ENCODE measurements around the gene FOXJ1.

The FOXJ1 gene

DNA sequence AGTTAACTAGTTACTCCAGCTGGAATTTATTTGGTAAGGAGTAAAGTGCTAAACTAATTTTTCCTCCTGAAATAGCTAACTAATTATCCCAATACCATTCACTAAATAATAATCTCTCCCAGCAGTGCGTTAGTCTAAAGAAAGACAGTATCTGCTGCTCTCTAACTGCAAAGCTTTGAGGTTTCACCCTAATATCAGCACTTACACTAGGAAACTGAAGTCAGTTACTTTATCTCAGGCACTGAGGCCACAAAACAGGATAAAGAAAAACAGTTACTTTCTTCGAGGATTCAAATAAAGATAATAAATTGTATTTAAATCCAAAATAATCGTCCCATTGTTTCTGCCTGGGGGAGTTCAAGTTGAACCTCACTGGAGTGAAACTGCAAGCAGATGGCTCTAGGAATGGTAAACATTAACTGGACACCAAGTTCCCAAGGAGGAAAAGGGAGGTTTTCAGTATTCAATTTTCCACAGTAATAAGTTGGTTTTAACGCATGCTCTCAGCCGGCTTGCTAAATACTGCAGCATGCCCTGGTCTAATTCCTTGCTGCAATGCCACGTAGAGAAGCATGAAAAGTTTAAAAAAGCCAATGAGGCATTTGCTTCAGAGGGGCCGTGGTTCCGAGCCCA lies 20.0 kb upstream of the FOXJ1 start:
- no peak for ATAC-seq

DNA sequence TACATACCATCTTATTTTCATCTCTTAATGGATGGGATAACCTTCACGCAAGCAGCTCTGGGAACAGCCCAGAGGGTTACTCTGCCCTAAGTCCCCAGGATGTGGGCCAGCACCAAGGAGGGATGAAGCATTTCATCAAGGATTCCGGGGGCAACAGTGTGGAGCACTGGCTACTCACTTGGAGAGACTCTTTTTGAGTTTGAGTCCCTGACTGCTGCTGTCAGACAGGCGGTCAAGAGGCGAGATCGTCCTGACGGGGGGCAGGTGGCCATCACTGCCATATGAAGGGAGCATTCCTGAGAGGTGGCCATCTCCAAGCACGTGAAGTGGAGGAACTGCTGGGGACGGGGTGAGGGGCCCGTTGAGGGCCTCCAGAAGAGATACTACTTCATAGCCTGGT lies 18.1 kb upstream of the FOXJ1 start:
- no peak for ATAC-seq

DNA sequence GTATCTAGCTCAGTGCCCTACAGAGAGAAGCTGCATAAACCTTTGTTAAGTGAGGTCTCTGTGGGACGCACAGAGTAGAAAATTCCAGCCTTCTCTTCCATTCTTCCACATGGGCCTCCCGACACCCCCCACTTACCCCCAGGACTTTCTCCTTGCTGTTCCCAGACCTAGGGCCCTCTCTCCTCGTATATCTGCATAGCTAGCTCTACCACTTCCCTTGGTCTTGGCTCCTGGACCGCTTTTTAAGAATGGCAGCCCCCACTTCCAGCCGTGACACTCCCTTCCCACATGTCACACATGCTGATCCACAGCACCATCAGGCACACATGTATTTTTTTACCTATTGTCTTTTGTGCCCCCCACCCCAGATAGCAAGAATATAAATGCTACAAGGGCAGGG lies 16.7 kb upstream of the FOXJ1 start:
- no peak for ATAC-seq

DNA sequence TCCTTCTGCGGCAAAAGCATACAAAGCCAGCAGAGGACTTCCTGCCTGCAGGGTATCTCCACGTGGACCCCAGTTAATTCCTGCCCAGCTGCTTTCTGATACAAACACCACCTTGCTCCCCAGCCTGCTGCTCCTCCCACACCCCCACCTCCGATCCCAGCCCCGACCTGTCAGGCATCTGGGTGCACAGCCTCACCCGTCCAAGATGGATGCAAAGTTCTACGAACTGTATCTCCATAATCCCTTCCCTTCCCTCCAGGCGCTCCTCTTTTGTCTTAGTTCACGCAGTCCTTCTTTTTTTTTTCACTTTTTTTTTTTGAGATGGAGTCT lies 15.6 kb upstream of the FOXJ1 start:
- no peak for ATAC-seq

DNA sequence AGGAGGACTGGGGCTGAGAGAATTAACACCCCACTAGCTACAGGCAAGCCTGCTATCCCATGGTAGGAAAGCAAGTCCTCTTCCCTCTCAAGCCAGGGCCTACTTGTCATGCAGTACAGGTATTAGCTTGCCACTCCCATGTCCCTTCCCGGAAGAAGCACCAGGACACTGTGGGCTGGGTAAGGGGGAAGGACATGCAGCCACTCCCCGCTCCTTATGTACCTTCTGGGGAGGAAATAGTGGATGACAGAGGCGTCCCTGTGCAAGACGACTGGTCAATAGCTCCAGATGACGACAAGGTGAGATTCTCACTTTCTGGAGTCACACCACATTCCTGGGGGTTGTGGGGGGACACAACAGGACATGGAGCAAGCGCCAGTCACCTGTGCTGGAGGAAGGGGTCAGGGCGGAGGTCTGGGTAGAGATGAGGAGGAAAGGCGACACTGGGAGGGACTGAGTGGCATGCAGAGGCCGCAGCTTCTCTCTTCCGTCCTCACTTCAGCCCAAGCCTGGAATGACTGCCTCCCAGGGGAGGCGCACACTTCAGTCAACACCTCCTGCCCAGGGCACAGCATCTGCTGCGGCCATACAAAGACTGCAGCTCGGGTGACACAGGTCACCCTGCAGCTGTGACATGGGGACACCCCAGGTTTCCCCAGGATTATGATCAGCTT lies 15.1 kb upstream of the FOXJ1 start:
- ATAC-seq: no peak

DNA sequence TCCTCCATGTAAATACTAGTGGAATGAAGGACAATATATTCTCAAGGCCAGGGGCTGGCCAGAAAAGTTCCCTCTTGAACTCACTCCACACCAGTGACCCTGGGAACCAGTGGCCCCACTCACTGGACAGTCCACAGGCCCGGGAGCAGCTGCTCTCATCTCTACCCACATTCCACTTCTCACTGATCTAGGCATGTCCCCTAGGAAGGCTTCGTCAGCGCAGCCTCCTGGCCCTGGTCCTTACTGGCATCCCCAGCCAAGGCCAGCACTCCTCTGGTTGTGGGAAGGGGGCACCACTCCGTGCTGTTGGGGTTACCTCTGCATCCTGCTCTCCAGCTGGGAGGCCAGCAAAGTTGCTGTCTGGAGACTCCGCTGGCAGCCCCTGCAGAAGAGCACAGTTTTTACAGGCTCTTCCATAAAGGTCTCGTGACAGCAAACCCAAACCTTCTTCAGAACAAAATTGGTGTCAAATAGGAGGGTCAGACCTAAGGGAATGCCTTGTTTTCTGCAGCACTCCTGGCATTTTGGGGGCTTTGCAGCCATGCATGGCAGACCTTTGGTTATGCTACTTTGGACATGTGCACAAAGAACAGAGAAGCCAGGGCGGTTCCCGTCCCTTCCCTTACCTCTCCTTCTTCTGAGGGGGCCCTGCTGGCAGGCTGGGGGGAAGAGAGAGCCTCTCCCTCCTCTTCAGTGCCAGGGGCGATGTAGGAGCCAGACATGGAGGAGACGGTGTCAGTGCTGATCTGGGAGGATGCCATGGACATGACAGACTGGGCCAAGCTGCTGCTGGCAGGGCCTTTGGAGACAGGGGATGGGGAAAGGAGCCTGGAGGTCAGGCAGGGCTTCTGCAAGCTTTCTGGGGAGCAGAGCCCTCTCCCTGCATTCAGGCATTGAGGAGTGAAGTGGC lies 14.1 kb upstream of the FOXJ1 start:
- no peak for ATAC-seq

DNA sequence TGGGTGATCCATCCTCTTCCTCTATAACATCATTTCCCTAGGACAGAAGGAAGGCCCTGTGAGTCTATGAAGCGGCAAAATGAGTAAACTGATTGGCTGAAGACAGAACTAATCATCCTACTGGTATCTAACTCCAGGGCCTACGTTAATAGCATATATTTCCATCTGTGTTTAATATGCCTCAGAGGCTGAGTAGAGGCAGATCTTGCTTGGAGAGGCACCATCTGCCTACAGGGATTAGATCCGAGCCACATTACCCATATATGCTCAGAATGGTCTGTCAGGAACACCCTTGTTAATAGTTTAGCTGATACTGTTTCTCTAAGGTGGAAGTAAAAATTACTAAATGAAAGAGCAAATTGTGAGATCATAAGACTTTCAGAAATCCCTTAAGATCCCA lies 13.2 kb upstream of the FOXJ1 start:
- ATAC-seq: no peak

DNA sequence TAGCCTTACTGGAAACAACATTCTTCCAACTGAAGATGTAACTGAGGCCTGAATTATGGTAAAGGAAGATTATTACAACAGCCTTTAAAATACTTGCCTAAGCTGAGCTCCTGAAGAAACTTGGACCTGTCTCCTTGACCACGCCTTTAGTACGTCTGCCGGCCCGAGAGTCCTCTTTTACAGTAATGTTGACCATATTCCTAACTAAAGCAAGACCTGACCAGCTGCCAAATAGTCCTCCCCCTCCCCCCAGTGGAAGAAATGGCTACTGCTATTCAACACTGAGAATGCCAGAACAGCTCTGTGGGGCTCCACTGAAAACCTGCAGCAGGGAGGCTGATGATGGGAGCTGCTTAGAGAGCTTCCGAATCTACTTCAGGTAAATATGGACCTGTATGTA lies 12.6 kb upstream of the FOXJ1 start:
- no peak for ATAC-seq

DNA sequence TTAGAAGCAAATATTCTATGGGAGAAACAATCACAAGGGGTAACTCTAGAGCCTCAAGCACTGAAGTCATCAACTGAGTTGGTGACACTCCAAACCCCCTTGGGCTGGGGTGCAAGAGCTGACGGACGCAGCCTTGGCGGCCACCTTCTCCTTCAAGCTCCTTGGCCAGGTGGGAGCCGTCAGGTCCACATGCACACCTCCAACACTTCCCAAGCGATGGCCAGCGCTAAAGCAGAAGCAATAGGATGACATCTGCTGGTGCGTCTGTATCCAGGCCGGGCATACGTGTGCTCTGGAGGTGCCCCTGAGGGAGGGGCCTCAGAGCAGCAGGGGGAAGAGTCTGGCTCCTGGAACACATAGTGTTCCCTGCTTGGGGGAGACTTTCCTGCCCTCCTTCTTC lies 12.2 kb upstream of the FOXJ1 start:
- no peak for ATAC-seq

DNA sequence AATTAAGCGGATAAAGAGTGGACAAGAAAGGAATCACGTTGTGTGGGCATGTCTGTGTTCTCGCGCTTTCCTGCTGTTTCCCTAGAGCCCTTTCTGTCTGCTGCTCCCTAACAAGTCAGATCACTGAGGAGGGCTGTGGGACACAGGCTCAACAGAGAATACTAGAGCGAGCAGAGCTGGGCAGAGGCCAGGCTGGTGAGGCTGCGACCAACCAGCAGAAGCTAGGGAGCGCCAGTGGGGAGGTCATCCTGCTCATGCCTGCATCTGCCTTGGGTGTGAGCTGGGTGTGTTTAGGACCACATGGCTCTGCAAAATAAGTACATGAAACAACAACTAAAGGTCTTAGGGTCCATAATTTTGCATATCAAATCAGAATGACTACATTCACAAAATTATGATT lies 11.5 kb upstream of the FOXJ1 start:
- no peak for ATAC-seq

DNA sequence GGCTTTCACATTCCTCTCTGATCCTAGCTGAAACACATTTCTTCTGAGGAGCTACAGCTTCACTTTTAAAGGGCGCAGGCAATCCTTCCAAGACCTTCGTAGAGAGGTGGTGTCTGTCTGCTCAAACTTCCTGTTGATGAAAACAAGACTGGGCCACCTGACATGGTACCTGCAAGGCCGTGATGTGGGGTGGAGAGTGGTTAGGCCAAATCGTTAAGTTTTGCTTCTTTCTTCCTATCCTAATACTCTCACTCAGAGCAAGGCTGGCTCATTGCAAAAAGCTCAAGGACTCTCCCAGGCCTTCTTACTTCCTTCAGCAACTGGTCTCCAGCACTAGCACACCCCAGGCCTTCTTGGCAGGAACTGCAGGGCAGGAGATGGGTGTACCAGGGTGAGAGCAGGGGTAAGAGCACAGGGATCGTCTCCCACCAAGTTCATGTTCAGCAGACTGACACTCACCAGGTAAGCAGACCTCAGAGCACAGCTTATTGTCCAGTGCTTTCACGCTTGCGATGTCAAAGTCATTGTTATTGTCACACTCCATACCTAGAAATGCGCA lies 10.9 kb upstream of the FOXJ1 start:
- ATAC-seq: peak; percentile 55 to 56

DNA sequence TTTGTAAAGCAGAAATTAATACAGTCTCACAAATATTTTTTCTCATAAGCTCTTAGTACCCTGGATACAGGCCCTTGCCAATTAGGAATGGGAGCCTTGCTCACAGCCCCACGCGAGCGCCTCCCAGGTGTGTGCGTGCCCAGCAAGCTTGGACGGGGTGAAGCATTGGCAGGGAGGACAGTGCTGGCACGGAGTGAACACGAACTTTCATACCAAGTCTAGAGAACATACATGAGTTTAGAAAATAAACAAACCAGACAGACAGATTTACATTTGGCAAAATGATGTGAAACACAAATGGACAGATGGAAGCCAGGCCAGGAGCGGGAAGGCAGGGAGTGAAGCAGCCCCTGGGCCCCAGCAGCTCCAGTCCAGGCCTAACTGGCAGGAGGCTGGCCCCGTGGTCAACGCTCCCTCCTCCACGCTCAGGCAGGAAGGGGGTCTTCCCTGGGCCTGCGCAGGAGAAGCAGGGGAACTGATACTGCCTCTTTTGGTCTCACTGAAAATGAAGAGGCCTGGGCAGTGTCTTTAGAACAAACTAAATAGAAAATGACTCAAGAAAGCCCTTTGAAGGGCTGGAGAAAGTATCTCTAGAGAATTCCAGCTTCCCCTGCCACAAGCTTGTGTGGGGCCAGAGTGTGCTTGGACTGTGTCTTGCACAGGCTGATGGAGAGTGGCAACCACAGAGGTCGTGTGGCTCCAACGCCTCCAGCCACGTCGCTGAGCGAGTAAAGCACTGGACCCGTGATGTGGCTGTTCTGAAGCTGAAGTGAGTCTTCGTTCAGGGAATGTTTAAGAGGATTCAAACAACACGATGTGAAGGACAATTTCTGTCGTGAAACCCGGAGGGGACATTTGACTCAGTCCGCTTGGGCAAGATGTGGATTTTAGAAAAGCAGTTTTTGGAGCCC lies 9.9 kb upstream of the FOXJ1 start:
- ATAC-seq: no peak

DNA sequence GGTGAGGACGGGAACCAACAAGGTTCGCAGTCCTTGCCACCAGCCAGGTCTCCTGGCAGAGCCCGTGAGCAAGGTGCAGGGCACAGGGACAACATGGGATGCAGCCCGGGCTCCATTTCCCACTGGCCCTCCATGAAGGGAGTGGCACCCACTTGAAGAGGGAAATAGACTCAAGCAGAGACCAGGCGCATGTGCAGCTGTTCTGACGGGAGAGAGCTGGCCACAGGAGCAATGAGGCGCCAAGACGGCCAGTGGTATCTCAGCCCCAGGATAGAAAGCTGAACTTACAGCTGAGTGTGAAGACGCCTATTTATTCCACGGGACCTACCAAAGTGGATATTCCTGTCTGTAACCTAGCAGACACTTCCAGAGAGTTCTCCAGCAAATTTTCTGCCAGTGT lies 8.2 kb upstream of the FOXJ1 start:
- ATAC-seq: no peak

DNA sequence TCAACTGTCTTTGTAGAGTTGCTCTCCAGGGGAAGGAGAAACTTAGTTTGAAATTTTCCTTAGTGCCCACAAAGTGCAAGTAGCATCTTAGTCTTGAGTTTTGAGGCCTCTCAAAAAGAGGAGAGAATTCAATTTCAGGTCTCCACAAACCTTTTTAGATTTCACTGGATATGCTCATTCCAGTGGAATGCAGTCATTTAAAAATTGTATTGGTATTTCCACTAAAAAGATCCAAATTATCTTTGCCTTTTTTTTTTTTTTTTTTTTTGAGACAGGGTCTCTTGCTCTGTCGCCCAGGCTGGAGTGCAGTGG lies 6.9 kb upstream of the FOXJ1 start:
- no peak for ATAC-seq

DNA sequence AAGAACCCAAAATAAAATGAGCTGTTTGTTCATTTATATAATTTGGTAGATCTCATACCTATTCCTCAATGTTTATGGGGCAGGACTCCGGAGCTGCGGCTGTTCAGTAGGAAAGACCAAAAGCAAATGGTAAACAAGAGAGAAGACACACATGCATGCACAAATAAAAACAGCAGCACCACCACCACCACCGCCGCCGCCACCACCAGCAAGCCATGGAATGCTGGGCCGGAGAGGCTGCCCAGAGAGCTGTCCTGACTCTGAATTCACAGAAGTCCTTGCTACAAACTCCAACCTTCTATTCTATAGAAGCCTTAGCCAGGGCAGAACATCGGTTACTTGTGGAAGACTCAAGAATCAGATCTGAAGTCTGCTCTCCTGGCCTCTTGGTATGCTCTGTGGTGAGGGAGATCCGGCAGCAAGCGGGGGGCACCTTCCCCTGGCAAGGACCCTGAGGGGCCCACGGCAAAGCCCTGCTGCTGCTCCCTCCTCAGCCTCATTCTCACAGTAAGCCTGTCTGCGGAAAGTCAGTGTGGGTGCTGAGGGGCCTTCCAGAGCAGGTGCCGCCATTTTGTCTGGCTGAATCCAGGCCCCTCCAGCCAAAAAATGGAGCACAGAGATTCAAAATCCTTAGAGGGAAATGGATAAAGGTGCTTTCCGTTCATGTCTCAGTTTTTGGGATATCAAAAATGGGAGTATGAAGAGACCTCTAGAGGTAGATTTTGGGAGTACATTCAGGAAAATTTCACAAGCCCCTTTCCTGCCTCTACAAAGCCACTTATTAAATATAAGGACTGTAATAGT lies 6.4 kb upstream of the FOXJ1 start:
- ATAC-seq: no peak

DNA sequence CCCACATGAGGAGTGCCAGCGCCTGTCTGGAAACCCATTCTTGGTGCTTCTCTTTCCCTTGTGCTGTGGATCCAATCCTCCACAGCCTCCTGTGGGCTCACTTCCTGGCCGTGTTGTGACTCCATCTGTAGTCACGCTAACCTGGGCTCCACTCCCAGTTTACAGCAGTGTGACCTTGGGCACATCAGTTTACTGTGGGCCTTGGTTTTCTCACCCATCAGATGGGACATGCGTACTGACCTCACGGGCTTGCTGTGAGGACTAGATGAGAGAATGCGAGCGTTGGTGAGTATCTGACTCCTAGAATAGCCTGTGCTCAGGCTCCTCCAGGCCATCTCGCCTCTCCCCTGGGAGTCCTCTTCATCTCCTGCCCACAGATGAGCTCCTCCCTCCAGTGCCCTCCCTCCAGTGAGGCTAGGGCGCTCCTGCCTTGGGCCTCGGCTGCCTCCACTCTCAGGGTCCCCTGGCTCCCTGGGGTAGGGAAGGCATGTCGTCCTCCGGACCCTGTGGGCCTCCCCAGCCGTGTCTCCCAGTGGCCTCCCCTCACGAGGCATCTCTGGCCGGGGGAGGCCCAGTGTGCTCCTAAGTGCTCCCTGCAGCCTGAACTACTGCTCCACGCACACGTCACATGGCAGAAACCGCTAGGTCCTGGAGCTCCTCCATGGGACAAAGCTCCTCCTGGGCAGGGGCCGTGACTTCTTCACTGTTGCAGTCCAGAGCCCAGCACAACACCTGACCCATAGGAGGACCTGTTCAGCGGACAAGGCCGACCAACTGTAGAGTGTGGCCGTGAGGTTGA lies 5.2 kb upstream of the FOXJ1 start:
- ATAC-seq: peak in 1 of 2 donors; percentile 6

DNA sequence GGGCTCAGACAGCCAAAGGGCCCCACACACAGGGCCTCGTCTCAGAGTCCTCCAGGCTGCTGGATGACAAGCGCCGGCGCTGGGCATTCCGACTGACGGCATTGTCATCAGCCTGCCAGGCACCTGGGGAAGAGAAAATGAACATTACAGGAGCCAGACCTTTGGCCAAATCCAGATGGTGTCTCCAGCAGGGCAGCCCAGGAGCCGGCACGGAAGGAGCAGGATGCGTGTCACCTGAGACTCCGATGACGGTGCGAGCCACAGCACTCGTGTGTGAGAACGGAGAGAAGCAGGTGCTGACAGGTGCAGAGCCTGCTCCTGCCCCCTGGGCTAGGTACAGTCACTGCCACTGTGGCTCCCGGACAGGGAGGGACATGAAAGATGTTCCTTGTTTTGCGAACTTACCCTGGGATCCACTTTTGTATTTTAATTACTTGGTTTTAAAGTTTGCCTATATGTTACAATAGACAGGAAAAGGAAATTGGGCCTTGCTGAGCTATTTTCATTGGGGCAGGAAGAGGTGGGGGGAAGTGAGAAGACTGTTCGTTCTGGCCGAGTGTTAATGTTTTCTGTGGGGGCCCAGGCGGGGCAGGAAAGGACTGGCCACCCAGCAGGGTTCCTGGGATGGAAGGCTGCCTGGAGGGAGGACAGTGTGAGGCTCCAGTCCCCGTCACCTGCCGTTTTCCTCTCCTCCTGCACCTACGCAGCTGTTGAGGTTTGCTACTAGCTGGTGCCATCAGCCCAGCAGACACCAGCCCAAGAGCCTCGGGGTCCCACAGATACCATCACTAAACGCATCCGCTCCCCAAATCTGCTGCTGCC lies 4.4 kb upstream of the FOXJ1 start:
- peak; percentile 66 for ATAC-seq

DNA sequence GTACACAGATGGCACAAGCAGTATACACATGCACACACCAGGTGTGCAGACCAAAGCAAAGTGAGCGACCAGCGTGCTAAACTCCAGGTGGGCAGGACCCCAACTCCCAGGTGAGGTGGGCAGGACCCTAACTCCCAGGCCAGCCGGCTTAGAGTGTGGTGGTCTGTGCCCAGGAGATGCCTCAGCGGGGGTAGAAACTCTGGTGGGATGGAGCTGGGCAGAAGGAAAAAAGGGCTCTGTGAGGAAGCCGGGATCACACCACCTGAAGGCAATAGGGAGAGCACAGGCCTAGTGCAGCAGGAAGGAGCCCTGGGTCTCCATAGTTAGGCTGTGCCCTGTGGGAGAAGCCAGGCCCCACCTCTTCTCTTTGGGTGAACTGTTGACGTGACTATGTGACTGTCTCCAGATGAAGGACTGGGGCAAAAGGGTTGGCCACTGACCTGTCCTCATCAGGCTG lies 1.6 kb upstream of the FOXJ1 start:
- no peak for ATAC-seq

DNA sequence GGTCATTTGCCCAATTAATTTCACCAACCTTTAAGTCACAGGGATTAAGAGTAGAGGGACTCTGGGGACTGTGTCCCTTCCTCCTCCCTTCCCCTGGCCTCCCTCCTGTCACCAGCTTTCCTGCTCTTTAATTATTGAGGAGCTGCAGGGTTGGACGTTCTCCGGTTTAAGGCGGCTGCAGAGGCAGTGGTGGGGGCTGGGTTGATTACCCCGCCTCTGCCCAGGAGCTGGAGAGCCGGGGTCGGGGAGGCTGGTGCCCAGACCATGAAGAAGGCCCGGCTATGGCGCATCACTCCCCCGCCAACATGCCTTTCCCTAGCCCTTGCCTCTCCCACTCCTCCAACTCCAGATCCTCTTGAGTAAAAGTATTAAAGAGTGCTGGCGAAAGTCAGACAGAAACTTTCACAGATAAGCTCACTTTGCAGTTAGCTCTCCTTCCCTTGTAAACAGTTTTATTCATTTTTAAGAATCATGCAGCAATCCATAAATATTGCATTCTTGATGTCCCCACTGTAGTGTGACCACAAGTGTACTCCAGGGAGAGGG lies 1.1 kb upstream of the FOXJ1 start:
- ATAC-seq: no peak

Data from activated CD4-positive, CD25-positive, alpha-beta regulatory T cell treated with anti-CD3 and anti-CD28 coated beads, Interleukin-2, amount 50 U/mL, for 24 hours (primary cell).